HUES64 (cell line): ENCODE results near the gene C1QC.

Experiments
- H3K27ac ChIP-seq: 2 replicates; pipeline ENCODE4 v1.7.0; 2013; ENCODE audit warnings: low read depth, low read length, inconsistent platforms
- H3K27me3 ChIP-seq: 2 replicates; pipeline ENCODE4 v1.6.1; 2013; ENCODE audit warnings: mild to moderate bottlenecking, low read length; ENCODE audit not compliant: insufficient read depth
- H3K36me3 ChIP-seq: 2 replicates; pipeline ENCODE4 v1.6.1; 2013; ENCODE audit warnings: mild to moderate bottlenecking, low read length; ENCODE audit not compliant: insufficient read depth
- H3K4me1 ChIP-seq: 2 replicates; pipeline ENCODE4 v1.6.1; 2013; ENCODE audit warnings: mild to moderate bottlenecking, low read length, moderate library complexity; ENCODE audit not compliant: insufficient read depth
- H3K4me3 ChIP-seq: 2 replicates; pipeline ENCODE4 v1.5.1; 2013; ENCODE audit warnings: mild to moderate bottlenecking, low read length, moderate library complexity
- H3K9ac ChIP-seq: 2 replicates; pipeline ENCODE4 v1.6.1; 2013; ENCODE audit warnings: mild to moderate bottlenecking, low read depth, low read length
- H3K9me3 ChIP-seq: 2 replicates; pipeline ENCODE4 v1.6.1; 2013; ENCODE audit warnings: low read depth, low read length; ENCODE audit not compliant: insufficient read depth
- WGBS: fragments of 150-250, 120-280 bp; methylation state at CpG from one replicate; pipeline ENCODE4 v1.1.7; 2013; ENCODE audit warnings: missing lambda C conversion rate; 5-methylcytosine and 5-hydroxymethylcytosine counted together

C1QC gene

DNA sequence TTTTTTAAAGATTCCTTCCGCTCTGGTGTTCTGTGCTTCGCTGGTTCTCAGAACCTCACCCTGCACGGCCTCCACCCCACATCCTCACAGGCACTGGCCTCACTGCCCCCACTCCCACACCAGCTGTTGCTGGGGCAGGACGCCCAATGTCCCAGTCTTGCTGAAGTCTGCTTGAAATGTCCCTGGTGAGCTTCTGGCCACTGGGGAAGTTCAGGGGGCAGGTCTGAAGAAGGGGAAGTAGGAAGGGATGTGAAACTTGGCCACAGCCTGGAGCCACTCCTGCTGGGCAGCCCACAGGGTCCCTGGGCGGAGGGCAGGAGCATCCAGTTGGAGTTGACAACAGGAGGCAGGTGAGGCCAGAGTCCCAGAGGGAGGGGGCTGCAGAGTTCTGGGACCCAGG, 7.1 kb upstream of the C1QC start, which contains the start of gene C1QA:
C1QA (plus strand) TSS at position 276 of the 400 bp plus-strand sequence. CDS start 989 bp downstream, outside the sequence.
- Histone ChIP-seq H3K27ac (no peak within 1 kb of the TSS), H3K4me3 (no peak within 1 kb of the TSS), H3K36me3 (no peaks in the 10 kb centered on the region), H3K9me3 (0 out of 2 replicates have a peak, but pooled peaks cover 4% of the 10 kb centered on the region), H3K9ac (no peak within 1 kb of the TSS), H3K27me3 (no peaks in the 10 kb centered on the region), H3K4me1 (0 out of 2 replicates have a peak, but pooled peaks cover 4% of the 10 kb centered on the region)
- 84% methylated on average over 5 of the region's 5 CpGs for WGBS

DNA sequence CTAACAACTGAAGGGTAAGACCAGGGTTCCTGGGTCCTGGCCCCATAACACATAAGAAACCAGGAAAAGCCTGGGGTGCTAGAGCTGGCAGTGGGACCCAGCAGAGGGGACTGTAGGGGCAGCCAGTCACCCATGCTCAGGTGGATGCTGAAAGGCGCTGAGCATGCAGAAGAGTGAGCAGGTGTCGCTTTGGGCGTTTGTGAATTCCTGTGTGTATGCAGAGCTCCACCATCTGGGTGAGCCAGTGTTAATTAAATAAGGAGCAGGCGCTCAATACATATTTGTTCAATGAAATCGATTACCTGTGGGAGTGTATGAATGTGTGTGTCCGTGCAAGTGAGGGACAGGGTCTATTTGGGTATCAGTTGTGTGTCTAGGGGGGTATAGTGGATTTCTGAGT, 6.5 kb upstream of the C1QC start:
- Histone ChIP-seq H3K27me3 (no peaks in the 10 kb centered on the region), H3K9me3 (0 out of 2 replicates have a peak, but pooled peaks cover 4% of the 10 kb centered on the region), H3K4me3 (no peak overlapping the region), H3K4me1 (no peaks in the 10 kb centered on the region), H3K9ac (no peak overlapping the region), H3K36me3 (no peaks in the 10 kb centered on the region), H3K27ac (no peak overlapping the region)
- 87% methylated on average over 6 of the region's 6 CpGs for WGBS

DNA sequence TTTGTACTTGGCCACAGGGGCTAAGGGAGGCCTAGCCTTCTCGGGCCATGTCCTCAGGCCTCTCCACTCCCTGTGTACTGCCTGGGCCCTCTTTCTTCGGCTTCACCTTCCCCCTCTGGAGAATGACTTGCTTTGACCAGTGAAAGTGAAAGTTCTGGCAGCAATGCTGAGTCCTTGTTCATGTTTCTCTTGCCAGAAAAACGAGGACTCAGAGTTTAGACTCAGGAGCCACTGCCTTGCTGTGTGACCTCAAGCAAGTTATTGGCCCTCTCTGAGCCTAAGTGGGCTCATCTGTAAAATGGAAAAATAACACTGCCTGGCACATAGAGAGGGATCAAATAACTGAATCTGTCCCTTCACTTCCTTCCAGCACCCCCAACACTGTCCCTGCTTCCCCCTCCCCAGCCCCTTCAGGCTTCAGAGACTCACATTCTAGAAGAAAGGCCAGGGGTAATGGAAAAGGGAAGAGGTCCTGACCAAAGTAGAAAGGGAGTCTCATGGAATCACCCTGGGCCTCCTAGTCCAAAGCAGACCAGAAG, 5.5 kb upstream of the C1QC start:
- no peaks in the 10 kb centered on the region for H3K36me3 ChIP-seq
- H3K27me3 ChIP-seq: no peaks in the 10 kb centered on the region
- 0 out of 2 replicates have a peak, but pooled peaks cover 4% of the 10 kb centered on the region for H3K9me3 ChIP-seq
- WGBS: 85% methylated on average over 3 of the region's 3 CpGs
- no peak overlapping the region for H3K4me3 ChIP-seq
- H3K4me1 ChIP-seq: no peaks in the 10 kb centered on the region
- H3K27ac ChIP-seq: no peak overlapping the region
- no peak overlapping the region for H3K9ac ChIP-seq

DNA sequence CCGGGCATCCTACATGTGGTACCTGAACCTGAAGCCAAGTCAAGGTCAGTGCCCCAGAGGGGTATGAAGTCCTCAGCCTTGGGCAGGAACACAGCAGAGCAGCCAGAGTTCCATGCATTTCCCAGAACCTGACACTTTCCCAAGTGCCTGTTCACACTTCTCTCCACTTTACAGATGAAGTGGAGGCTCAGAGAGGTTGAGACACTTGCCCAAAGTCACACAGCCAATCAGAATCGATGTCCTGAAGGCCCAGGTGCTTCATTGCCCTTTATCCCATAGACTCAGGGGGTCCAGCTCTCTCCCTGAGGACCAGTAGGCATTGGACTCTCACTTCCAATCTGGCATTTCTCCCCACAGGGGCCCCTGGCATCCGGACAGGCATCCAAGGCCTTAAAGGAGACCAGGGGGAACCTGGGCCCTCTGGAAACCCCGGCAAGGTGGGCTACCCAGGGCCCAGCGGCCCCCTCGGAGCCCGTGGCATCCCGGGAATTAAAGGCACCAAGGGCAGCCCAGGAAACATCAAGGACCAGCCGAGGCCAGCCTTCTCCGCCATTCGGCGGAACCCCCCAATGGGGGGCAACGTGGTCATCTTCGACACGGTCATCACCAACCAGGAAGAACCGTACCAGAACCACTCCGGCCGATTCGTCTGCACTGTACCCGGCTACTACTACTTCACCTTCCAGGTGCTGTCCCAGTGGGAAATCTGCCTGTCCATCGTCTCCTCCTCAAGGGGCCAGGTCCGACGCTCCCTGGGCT, 4.8 kb upstream of the C1QC start:
- Histone ChIP-seq H3K9me3 (0 out of 2 replicates have a peak, but pooled peaks cover 4% of the 10 kb centered on the region), H3K4me3 (no peak overlapping the region), H3K9ac (no peak overlapping the region), H3K4me1 (no peaks in the 10 kb centered on the region), H3K27me3 (no peaks in the 10 kb centered on the region), H3K27ac (no peak overlapping the region), H3K36me3 (no peaks in the 10 kb centered on the region)
- 91% methylated on average over 23 of the region's 23 CpGs for WGBS

DNA sequence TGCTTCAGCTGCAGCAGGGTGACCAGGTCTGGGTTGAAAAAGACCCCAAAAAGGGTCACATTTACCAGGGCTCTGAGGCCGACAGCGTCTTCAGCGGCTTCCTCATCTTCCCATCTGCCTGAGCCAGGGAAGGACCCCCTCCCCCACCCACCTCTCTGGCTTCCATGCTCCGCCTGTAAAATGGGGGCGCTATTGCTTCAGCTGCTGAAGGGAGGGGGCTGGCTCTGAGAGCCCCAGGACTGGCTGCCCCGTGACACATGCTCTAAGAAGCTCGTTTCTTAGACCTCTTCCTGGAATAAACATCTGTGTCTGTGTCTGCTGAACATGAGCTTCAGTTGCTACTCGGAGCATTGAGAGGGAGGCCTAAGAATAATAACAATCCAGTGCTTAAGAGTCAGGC, 4.1 kb upstream of the C1QC start:
- Histone ChIP-seq H3K36me3 (no peaks in the 10 kb centered on the region), H3K9ac (no peak overlapping the region), H3K4me3 (no peak overlapping the region), H3K4me1 (no peaks in the 10 kb centered on the region), H3K27ac (no peak overlapping the region), H3K9me3 (0 out of 2 replicates have a peak, but pooled peaks cover 4% of the 10 kb centered on the region), H3K27me3 (no peaks in the 10 kb centered on the region)
- WGBS: 37% methylated on average over 8 of the region's 8 CpGs

DNA sequence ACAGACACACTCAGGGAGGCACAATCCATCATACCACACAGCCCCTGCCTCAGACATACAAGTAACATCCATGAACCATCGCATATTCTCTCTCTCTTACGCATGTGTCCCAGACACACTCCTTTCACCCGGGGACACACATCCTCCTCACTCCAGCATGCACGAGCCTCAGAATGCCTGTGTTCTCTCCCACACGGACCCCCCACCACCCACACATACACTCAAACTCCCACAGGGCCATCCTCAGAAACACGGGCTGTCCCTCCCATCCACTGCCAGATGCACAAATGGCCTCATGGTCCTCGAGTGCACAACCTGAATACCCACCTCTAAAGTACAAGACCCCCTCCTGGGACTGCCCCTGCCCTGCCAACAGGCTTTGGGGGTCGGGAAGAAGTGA, 2.2 kb upstream of the C1QC start:
- no peak overlapping the region for H3K27ac ChIP-seq
- no peaks in the 10 kb centered on the region for H3K27me3 ChIP-seq
- H3K4me3 ChIP-seq: no peak overlapping the region
- WGBS: 85% methylated on average over 8 of the region's 8 CpGs
- H3K4me1 ChIP-seq: no peaks in the 10 kb centered on the region
- no peaks in the 10 kb centered on the region for H3K9me3 ChIP-seq
- H3K9ac ChIP-seq: no peak overlapping the region
- no peaks in the 10 kb centered on the region for H3K36me3 ChIP-seq

DNA sequence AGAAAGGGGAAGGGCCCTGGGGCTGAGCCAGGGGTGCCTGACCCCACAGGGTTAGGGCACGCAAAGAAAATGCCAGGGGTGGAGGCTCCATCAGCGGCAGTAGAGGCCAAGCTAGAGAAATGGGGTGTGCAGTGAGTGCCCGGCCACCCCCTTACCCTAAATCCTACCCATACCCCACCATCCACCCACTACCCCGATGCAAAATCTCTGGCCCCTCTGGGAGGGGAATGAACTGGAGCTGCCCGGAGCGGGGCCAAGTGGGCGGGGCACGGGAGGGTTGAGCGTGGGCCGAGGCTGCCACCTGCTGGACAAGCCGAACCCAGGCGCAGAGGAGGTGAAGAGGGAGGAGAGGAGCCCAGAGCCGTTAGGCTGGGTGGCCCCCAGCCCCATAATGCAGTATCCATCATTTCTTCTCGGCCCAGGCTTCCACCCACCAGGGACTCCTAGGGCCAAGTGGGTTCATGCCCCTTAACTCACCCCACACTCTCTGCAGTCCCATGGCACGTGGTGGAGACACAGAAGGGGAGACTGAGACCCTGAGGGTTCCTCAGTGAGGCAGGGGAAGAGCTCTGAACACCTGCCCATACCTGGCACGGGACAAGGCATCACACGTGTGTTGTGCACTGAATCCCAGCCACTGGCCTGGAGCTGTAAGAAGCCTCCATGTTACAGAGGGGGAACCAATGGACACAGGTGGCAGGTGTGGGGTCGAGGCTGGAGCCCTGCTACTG, 1.4 kb upstream of the C1QC start:
- H3K4me1 ChIP-seq: no peaks in the 10 kb centered on the region
- no peaks in the 10 kb centered on the region for H3K9me3 ChIP-seq
- no peak overlapping the region for H3K9ac ChIP-seq
- no peak overlapping the region for H3K27ac ChIP-seq
- no peaks in the 10 kb centered on the region for H3K36me3 ChIP-seq
- WGBS: 19% methylated on average over 16 of the region's 18 CpGs
- no peak overlapping the region for H3K4me3 ChIP-seq
- H3K27me3 ChIP-seq: no peaks in the 10 kb centered on the region

DNA sequence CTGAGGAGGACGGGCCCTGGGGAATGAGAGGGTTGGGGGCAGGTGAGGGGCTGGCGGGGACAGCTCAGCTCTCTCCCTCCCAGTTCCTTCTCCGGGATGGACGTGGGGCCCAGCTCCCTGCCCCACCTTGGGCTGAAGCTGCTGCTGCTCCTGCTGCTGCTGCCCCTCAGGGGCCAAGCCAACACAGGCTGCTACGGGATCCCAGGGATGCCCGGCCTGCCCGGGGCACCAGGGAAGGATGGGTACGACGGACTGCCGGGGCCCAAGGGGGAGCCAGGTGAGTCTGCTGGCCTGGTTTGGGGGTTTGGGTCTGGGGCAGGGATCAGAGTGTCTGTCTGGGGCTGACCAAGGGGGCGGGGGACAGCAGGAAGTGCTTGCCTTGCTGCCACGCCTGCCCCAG, 495 bp downstream of the C1QC start:
- H3K36me3 ChIP-seq: no peaks in the 10 kb centered on the region
- no peak overlapping the region for H3K27ac ChIP-seq
- H3K27me3 ChIP-seq: no peaks in the 10 kb centered on the region
- H3K4me3 ChIP-seq: no peak overlapping the region
- no peak overlapping the region for H3K9ac ChIP-seq
- H3K9me3 ChIP-seq: no peaks in the 10 kb centered on the region
- H3K4me1 ChIP-seq: no peaks in the 10 kb centered on the region
- WGBS: 86% methylated on average over 12 of the region's 12 CpGs

DNA sequence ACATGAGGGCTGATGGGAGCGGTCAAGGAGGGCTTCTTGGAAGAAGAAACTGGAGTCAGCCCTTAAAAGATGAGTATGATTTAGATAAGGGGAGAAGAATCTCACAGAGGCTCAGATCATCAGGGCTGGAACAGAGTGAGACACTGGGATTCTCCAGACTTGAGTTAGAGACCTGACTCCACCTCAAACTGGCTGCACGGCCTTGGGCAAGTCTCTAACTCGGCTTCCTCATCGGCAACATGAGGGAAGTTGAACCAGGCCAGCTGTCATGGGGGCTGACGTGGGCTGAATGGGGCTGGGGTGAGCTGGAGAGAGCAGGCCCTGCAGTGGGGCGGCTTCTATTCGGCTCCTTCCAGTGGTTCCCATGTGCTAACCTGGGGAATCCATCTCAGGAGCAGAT, 2.5 kb downstream of the C1QC start:
- 82% methylated on average over 7 of the region's 7 CpGs for WGBS
- H3K27ac ChIP-seq: no peak overlapping the region
- H3K9ac ChIP-seq: no peak overlapping the region
- no peak overlapping the region for H3K4me3 ChIP-seq
- no peaks in the 10 kb centered on the region for H3K36me3 ChIP-seq
- H3K27me3 ChIP-seq: no peaks in the 10 kb centered on the region
- no peaks in the 10 kb centered on the region for H3K4me1 ChIP-seq
- H3K9me3 ChIP-seq: no peaks in the 10 kb centered on the region

DNA sequence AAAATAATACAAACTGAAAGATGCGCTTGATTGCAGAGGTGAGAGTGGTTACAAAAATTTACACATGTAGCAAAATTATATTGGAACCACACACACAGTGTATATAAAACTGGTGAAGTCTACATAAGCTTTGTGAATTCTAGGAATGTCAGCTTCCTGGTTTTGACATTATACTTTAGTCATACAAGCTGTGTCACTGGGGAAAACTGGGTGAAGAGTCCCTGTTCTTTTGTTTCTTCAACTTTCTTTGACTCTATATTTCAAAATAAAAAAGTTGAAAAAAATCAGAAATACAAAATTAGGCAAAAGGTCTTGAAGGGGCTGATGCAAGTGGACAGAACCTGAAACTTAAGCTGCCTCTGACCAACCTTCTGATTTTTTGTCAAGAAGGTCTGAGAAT, 3.0 kb downstream of the C1QC start:
- Histone ChIP-seq H3K4me3 (no peak overlapping the region), H3K27me3 (no peaks in the 10 kb centered on the region), H3K9me3 (no peaks in the 10 kb centered on the region), H3K27ac (no peak overlapping the region), H3K36me3 (no peaks in the 10 kb centered on the region), H3K9ac (no peak overlapping the region), H3K4me1 (no peaks in the 10 kb centered on the region)
- WGBS: no CpG with 5 or more reads among the region's 1 CpG

DNA sequence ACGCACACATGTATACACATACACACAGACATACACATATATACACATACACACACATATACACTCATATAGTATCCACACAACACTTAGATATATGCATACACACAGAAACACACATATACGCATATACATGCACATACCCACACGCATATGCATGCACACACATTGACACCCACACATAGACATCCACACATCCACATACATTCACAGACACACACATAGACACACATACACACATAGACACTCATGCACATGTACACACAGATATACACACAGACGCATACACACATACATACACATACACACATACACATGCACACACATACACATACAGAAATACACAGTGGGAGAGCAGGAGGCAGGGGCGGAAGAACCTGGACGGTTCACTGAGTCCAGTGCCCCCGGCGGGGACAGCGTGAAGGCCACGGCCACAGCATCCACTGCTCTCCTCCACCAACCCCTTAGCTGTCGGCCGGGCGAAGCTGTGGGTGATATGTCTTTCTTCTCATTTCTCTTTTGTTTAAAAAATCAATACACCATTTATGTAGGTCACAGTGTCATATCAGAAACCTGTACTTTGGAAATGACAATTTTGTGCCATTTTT, 6.8 kb downstream of the C1QC start:
- H3K27ac ChIP-seq: no peak overlapping the region
- no peak overlapping the region for H3K4me3 ChIP-seq
- H3K27me3 ChIP-seq: no peaks in the 10 kb centered on the region
- H3K36me3 ChIP-seq: no peaks in the 10 kb centered on the region
- H3K9me3 ChIP-seq: no peaks in the 10 kb centered on the region
- 94% methylated on average over 13 of the region's 13 CpGs for WGBS
- H3K4me1 ChIP-seq: no peaks in the 10 kb centered on the region
- H3K9ac ChIP-seq: no peak overlapping the region
